HPDE6-E6E7 (cell line): ENCODE results near the gene SALL2.

Experiments used
- DNase-seq: peaks from one replicate; pipeline ENCODE4 v3.0.0; 2011; ENCODE audit warnings: missing footprints; ENCODE audit errors: extremely low spot score

The SALL2 gene

GRCh38 chr14:21476925-21477681 is 49.0 kb downstream of the SALL2 start, which contains the start of the genes RAB2B and TOX4:
TSS of gene RAB2B (minus strand) at chr14:21476959. CDS start at chr14:21476872, 87 bp downstream.
TSS of gene TOX4 (plus strand) at chr14:21477195. CDS start at chr14:21477279, 84 bp downstream.
- peak; percentile 98 for DNase-seq

- DNase-seq, result peak; percentile 73
Measured at GRCh38 chr14:21476523-21476924, 49.6 kb downstream of the SALL2 start.

GRCh38 chr14:21475767-21476522 is 50.2 kb downstream of the SALL2 start:
- peak; percentile 22 for DNase-seq
